ENCODE measurements around the gene RTP1.

- TF ChIP-seq ELK1 (IDR thresholded peaks at IDR 0.05; ENCODE audit: borderline replicate concordance, low read depth, low read length), result no peak
- no peak for TF ChIP-seq CTCF (conservative IDR thresholded peaks at IDR 0.05; ENCODE audit: low read depth, low read length)
- no peak for TF ChIP-seq RAD21 (IDR thresholded peaks at IDR 0.05; ENCODE audit: low read length)
- TF ChIP-seq POLR2A (IDR thresholded peaks at IDR 0.05; ENCODE audit: low read depth, low read length), result no peak
- no peak for TF ChIP-seq SMC3 (IDR thresholded peaks at IDR 0.05; ENCODE audit: low read depth, low read length)
- no peak for TF ChIP-seq BHLHE40 (IDR thresholded peaks at IDR 0.05; ENCODE audit: low read depth, low read length)
- TF ChIP-seq FOS (IDR thresholded peaks at IDR 0.05; ENCODE audit: low read depth, low read length), result no peak
- no peak for TF ChIP-seq RFX5 (IDR thresholded peaks at IDR 0.05; ENCODE audit: low read depth, low read length)
- no peak for TF ChIP-seq USF2 (IDR thresholded peaks at IDR 0.05; ENCODE audit: low read depth, low read length)
- TF ChIP-seq CEBPB (IDR thresholded peaks at IDR 0.05; ENCODE audit: low read depth, low read length), result no peak
- no peak for TF ChIP-seq MXI1 (IDR thresholded peaks at IDR 0.05; ENCODE audit: borderline replicate concordance, low read depth, low read length)
- no peak for TF ChIP-seq MAFK (IDR thresholded peaks at IDR 0.05; ENCODE audit: low read depth, low read length)
These were observed 1.2 kb downstream of the RTP1 start for GRCh38 chr3:187198490-187198889.

All from IMR-90 (cell line).